Kasumi-1 (cell line): ENCODE data around the gene ZDHHC17.

Experiments used
- DNase-seq, 2 experiments: peaks; one replicate each; lab custom pipeline; 2025; lab: John Stamatoyannopoulos, UW

Gene ZDHHC17

GRCh38 chr12:76878099-76878898 is 114.4 kb downstream of the ZDHHC17 start:
- peak; percentile 49 to 60 for DNase-seq

DNA sequence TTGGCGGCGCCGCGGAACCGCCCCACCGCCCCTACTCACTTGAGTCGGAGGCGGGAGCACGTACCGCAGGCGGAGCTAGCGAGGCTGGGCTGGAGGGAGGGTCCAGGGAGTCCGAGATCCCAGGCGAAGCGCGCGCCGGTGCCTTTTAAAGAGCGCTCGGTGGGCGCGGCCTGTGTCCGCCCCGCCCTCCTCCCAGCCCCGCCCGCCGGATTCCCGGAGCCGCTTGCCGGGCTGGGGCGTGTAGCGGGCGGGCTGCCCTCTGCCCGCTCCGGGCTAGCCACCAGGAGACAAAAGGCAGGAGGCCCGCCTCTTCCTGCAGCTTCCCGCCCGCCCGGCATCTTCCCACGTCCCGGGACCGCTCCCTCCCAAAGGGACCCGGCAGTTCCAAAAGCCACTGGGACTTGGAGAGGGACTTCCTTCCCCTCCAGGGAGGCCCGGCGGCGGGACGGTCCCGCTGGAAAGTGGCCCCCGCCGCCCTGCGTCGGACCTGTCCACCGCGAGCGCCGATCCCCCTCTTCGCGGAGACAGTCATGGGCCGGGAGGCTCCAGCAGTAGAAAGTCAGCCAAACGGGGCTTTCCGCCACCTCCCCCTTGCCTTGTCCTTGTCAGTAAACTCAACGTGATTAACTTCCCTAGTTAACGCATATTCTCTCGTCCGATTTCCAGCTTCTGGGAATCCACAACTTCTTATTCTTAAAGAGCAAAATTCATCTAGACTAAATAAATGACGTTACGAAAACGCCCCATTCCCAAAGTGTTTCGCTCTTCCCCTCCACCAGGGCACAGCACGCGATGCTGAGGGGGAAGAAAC is 115.2 kb downstream of the ZDHHC17 start, which contains the start of gene CSRP2:
CSRP2 (minus strand) TSS at position 121 of the 811 bp plus-strand sequence. CDS start 12,759 bp downstream, outside the sequence.
- peak; percentile 53 to 61 for DNase-seq

DNA sequence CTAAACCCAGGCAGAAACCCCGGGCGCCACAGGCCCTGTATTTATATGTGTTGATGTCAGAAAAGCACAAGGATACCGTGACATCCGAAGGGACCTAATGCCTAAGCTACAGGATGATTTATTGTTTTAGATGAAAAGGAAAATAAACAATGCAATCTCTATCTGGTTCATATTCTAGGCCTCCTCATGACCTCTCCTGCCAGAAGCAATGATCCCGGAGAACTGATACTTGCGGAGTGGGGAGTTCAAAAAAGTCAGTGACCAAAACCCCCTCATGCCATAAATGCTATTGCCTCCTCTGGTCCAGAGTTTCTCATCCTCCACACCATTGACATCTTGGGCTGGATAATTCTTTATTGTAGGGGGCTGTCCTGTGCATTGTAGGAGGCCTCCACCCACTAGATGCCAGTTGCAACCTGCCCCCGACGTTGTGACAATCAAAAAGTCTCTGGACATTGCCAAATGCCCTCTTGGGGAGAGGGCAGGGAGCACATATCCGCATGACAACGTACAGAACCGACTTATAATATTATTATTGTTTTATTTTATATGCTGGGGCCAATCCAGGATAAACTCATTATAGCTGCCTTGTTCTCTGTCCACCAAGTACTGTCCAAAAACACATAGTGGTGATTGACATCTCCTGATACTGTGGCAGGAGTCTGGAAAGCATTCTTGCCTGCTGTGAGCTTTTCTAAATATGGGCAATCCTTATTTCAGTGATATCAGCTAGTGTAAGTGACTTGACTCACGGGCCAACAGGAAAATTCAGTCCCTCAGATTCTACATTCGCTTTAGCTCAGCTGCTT is 116.0 kb downstream of the ZDHHC17 start:
- no peak for DNase-seq

DNA sequence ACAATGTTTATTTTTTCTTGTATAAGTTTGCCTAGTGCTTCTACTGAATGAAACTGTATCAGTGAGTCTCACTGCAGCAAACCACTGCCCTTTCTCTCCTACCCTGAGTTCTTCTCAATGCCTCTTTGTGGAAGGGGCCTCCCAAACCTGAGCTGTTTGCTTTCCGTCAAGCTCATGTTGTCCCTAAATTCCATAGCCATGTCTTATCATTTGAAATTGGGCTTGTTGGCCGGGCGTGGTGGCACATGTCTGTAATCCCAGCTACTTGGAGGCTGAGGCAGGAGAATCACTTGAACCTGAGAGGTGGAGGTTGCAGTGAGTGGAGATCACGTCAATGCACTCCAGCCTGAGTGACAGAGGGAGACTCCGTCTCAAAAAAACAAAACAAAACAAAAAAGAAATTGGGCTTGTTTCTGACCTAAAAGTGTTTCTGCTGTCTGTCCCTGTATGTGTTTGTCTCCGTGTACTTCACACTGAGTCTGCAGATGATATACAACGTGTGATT is 116.7 kb downstream of the ZDHHC17 start:
- no peak for DNase-seq

GRCh38 chr12:76881142-76881541 is 117.2 kb downstream of the ZDHHC17 start:
- no peak for DNase-seq

DNA sequence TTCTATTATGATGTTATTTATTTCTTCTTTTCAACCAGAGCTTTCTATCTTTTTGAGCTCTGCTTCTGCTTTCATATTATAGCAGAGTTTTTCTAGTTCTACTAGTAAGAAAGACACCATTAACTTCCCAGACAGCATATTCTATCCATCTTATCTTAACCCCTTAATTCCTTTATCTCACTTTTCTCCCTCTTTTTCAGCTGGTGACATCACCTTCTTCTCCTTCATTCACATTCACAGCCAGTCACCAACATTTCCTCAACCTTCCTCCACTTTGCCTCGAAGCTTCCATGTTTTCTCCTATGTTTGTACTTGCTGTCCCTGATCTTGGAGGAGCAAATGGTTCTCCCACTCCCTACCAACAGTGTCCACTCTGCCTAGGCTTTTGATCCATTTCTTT is 118.5 kb downstream of the ZDHHC17 start:
- no peak for DNase-seq

DNA sequence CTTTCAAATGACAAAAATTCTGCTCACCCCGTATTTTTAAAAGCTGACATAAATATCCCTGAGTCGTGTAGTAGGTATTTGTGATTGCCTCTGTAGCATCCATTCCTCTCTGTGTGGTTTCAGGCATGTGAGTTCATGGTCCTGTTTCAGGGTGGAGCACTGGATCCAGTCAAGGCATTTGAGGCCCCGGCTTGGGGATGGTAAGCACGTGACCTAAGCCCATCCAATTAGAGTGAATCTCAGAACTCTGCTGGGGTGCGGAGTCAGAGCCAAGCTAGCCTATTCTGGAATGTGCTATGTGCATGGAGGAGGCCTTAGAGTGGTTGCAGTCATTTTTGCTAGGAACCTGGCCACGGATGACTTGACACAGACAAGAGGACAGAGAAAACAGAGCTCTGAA is 119.2 kb downstream of the ZDHHC17 start:
- no peak for DNase-seq

DNA sequence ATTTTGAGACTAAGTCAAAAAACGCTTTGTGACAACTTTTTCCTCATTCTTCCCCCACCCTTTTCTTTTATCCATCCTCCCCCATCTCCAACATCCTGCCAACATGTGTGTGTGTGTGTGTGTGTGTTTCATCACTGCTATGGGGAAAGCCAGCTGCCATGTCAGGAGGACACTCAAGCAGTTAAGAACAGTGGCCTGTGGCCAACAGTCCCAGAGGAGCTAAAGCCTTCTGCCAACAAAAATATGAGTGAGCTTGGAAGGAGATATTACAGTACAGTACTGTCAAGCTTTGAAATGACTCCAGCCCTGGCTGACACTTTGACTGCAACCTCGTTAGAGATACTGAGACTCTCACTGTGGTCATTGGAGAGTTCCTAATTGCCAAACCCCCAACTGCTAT is 119.9 kb downstream of the ZDHHC17 start:
- no peak for DNase-seq

- no peak for DNase-seq
These were observed 124.9 kb downstream of the ZDHHC17 start for GRCh38 chr12:76888775-76889174.

DNA sequence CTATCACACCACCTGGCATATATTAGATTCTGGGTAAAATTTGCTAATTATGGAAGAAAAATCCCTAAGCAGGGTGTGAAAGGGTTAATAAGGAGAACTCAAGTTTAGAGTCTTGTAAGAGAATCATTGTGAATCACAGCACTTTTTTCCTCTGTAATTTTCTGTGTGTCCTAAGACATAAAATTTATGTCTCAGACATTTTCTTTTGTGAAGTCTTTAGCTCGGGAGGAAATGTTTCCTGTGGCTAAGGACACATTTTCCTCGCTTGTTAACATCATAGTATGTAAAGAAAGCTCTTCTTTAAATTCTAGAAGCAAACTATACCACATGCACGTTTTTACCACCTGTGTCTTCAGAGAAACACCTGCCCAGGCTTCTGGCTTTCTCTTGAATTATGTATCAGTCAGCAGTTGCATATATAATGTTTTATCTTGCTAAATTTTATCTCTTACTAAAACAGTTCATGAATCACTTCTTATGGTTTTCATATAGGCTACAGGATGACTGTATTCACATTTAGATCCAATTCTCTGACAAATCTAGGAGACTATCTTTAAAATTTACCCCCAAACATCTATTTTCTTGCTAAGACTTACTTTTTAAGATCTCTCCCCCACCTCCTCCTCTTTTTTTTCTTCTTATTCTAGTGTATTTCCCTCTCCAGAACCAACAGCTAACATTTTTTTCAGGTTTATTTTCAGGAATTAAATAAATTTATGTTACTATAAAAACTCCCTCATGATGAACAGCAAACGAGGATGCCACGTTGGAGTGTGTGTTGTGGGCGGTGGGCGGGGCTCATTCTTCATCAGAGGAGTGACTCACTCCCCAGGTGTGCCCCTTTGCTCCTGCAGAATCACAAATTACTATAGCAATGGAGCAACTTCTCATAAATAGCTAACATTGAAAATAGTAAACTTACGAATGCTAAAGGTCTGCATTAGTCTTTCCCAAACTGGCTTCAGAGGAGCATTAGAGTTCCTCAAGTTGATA is 126.5 kb downstream of the ZDHHC17 start:
- DNase-seq, result no peak

- no peak for DNase-seq
These were observed 127.7 kb downstream of the ZDHHC17 start for GRCh38 chr12:76891609-76892008.

DNA sequence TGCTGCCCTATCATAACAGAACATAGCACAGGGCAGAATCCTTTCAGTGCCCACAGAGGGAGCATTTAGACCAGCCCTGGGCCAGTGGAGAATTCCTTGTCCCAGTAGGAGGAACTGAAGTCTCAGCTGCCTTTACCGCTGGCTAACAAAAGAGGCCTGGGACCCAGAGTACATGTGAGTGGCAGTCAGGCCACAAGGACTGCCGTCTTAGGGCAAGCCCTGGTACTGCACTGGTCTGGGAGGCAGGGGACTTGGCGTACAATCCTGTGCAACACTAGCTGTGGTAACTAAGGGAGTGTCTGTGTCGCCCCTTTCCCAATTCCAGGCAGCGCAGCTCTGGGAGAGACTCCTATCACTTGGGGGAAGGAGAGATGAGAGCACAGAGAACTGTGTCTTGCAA is 131.9 kb downstream of the ZDHHC17 start:
- DNase-seq, result no peak

GRCh38 chr12:76896274-76896673 is 132.4 kb downstream of the ZDHHC17 start:
- no peak for DNase-seq

DNA sequence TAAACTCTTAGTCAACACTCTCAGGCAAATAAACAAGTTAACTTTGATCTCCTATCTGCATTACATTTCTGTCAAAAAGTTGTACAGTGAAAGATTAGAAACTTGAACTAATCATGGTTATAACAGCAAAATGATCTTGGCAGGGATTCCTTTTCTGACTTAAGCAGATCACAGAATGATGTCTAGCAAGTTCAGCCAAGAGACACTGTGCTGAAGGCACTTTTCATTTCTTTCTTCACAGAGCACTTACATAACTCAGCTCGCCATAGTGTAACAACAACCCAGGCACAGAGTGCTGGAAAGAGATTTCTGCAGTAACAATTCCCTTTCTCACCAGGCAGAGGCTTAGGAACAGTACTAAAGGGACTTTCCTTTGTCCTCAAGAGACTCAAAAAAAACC is 134.5 kb downstream of the ZDHHC17 start:
- no peak for DNase-seq

GRCh38 chr12:76899522-76899921 is 135.6 kb downstream of the ZDHHC17 start:
- no peak for DNase-seq

- DNase-seq, result peak; percentile 6 to 7
These were observed 137.9 kb downstream of the ZDHHC17 start for GRCh38 chr12:76901628-76902380.
